Neutrophil (primary cell): Measurements from ENCODE around the gene RALGAPA2.

Experiments
- H3K27ac ChIP-seq: fragments of 200-600 bp; sonication (generic); 2 replicates; pipeline ENCODE4 v1.5.1; 2016; ENCODE audit warnings: mild to moderate bottlenecking, moderate library complexity
- H3K27me3 ChIP-seq: fragments of 200-600 bp; sonication (generic); 2 replicates; pipeline ENCODE4 v1.6.0; 2016; ENCODE audit warnings: mild to moderate bottlenecking
- H3K36me3 ChIP-seq: fragments of 200-600 bp; sonication (generic); 2 replicates; pipeline ENCODE4 v1.5.1; 2017
- H3K4me1 ChIP-seq, 2 experiments: fragments of 200-600 bp in 1 of 2; sonication (generic) in 1 of 2; 1 replicate in 1 of 2; 2 replicates in 1 of 2; pipeline versions ENCODE4 v1.5.1 to v1.6.1; 2013 to 2016; ENCODE audit warnings: low read depth in 1 of 2, low read length in 1 of 2, mild to moderate bottlenecking in 1 of 2, moderate library complexity in 1 of 2; ENCODE audit not compliant: control insufficient read depth in 1 of 2, insufficient read depth in 1 of 2
- H3K4me3 ChIP-seq, 2 experiments: fragments of 200-600 bp in 1 of 2; sonication (generic) in 1 of 2; 1 replicate in 1 of 2; 2 replicates in 1 of 2; pipeline ENCODE4 v1.5.1; 2013 to 2016; ENCODE audit warnings: low read depth in 1 of 2, low read length in 1 of 2, mild to moderate bottlenecking in 1 of 2, moderate library complexity in 1 of 2
- H3K9me3 ChIP-seq: fragments of 200-600 bp; sonication (generic); 2 replicates; pipeline ENCODE4 v1.5.1; 2016
- TF ChIP-seq, protein P1 (sequence below): fragments of 200-600 bp; sonication (generic); IDR thresholded peaks from 2 replicates; pipeline ENCODE4 v1.5.1; 2016; ENCODE audit warnings: antibody characterized with exemption

RALGAPA2 gene

DNA sequence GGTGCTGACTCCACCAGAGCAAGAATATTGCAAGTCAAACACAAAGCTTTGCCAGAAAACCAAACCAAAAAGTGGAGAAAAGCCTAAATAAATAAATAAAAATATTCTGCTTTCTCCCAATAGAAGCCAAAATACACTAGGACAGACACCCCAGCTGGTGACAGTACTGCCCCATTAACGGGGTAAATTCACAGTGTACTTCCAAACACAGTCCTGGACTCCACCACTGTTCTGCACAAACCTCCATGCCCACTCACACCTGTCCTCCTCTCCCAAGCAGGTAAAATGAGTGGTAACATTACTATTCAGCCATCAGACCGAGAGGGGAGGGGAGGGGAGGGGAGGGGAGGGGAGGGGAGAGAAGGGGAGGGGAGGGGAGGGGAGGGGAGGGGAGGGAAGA lies 70.7 kb downstream of the RALGAPA2 start:
- TF ChIP-seq, protein P1, sequence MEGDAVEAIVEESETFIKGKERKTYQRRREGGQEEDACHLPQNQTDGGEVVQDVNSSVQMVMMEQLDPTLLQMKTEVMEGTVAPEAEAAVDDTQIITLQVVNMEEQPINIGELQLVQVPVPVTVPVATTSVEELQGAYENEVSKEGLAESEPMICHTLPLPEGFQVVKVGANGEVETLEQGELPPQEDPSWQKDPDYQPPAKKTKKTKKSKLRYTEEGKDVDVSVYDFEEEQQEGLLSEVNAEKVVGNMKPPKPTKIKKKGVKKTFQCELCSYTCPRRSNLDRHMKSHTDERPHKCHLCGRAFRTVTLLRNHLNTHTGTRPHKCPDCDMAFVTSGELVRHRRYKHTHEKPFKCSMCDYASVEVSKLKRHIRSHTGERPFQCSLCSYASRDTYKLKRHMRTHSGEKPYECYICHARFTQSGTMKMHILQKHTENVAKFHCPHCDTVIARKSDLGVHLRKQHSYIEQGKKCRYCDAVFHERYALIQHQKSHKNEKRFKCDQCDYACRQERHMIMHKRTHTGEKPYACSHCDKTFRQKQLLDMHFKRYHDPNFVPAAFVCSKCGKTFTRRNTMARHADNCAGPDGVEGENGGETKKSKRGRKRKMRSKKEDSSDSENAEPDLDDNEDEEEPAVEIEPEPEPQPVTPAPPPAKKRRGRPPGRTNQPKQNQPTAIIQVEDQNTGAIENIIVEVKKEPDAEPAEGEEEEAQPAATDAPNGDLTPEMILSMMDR = no peak
- Histone ChIP-seq H3K27me3 (no peaks in the 10 kb centered on the region), H3K9me3 (no peaks in the 10 kb centered on the region), H3K36me3 (peaks cover 41% of the 10 kb centered on the region), H3K4me1 (peaks cover 0 to 10% of the 10 kb centered on the region in 2 experiments), H3K4me3 (no peak overlapping the region), H3K27ac (no peak overlapping the region)

DNA sequence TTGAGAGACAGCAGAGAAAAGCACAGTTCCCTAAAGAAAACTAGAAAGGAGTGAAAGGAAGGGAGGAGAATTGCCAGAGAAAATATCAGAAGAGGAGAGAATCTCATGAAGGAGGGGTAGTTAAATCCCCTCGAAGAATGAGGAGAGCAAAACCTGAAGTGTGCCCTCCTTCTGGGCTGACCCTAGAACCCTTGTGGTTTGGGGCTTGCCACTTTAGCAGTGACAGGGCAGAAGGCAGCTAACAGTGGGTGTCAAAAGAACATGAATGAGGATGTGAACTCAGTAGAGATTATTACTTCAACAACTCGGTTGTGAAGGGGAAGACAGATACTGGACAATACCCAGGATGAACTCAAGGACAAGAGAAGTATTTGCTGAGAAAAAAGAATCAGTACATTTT lies 73.6 kb downstream of the RALGAPA2 start:
- TF ChIP-seq, protein P1 = no peak
- no peak overlapping the region for H3K4me3 ChIP-seq
- peaks cover 0 to 10% of the 10 kb centered on the region in 2 experiments for H3K4me1 ChIP-seq
- no peaks in the 10 kb centered on the region for H3K27me3 ChIP-seq
- H3K9me3 ChIP-seq = no peaks in the 10 kb centered on the region
- peak overlapping the region; percentile 36 for H3K27ac ChIP-seq
- peaks cover 65% of the 10 kb centered on the region for H3K36me3 ChIP-seq

DNA sequence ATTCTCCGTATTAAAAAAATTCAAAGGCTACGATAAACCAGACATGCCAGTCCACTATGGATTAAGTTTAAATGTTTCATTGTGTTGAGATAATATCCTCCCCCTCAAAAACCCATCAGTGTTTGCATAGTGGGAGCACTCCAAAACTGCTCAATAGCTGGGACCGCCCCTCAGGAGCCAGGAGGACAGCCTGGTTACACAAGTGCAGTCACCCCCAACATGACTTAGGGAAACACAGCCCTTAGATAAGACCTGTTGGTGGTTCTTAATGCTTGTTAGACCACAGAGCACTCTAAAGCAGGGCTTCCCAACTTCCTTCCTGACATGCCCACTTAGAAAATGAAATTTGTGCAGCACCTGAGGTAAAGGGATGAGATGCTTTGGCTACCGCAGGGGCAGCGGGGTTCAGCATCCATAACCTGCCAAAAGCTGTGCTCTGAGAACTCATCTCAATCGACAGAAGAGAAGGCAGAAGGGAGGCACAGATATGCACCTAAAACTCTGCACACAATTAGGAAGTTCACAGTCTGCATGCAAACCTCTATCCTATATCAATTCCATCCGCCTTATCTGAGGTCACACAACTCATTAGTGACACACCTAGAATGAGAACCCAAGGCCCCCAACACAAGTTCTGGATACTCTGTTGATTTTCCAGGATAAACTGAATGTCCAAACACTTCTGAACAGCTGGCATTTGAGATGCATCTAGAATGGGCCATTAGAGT lies 74.3 kb downstream of the RALGAPA2 start:
- Histone ChIP-seq H3K27me3 (no peaks in the 10 kb centered on the region), H3K9me3 (no peaks in the 10 kb centered on the region), H3K4me3 (no peak overlapping the region), H3K4me1 (peaks cover 0 to 10% of the 10 kb centered on the region in 2 experiments), H3K27ac (peak overlapping the region; percentile 36), H3K36me3 (peaks cover 72% of the 10 kb centered on the region)
- TF ChIP-seq, protein P1 = no peak

DNA sequence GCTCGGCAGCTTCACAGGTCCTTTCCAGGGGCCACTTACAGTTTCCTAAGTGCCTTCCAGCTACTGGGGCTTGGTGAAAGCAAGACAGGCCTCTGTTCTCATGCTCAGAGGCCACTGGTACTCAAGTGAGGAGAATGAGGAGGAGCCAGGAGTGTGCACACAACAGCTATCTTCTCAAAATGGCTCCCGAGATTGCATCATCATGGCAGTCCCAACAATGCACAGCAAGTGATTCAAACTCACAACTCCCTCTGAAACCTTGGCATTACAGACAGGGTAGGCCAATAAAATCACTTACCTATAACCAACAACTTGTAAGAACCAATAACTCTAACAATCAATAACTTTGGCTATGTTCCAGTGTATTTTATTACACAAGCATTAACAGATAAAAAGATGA lies 77.4 kb downstream of the RALGAPA2 start:
- no peak overlapping the region for H3K4me3 ChIP-seq
- H3K27me3 ChIP-seq = no peaks in the 10 kb centered on the region
- TF ChIP-seq, protein P1 = no peak
- H3K36me3 ChIP-seq = peaks cover 90% of the 10 kb centered on the region
- no peak overlapping the region for H3K27ac ChIP-seq
- H3K9me3 ChIP-seq = no peaks in the 10 kb centered on the region
- H3K4me1 ChIP-seq = peaks cover 0 to 10% of the 10 kb centered on the region in 2 experiments

DNA sequence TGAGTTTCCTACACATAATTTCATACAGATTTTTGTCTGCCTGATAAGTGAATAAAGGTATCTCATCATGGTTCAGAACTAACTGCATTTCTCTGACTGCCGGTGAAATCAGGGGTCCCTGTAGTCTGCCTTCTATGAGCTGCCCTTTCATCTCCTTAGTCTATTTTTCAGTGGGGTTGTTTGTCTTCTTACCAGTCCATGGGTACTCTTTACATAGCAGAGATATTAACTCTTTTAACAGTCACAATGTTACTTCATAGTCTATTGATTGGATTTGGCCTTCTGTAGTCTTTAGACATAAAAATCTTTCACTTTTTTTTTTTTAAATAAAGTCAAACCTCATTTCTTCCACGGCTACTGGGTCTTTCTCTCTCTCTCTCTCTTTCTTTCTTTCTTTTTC lies 79.8 kb downstream of the RALGAPA2 start:
- Histone ChIP-seq H3K9me3 (no peaks in the 10 kb centered on the region), H3K4me1 (peaks cover 0 to under 1% of the 10 kb centered on the region in 2 experiments), H3K27ac (no peak overlapping the region), H3K27me3 (no peaks in the 10 kb centered on the region), H3K4me3 (no peak overlapping the region), H3K36me3 (peaks cover 90% of the 10 kb centered on the region)
- TF ChIP-seq, protein P1 = no peak
